ENCODE results near the gene RHBDD3. TPM values are rescaled to one million over a fixed set of nuclear protein-coding genes. Genes with fewer than 3 reads are reported as not detected.

RHBDD3 gene
- total RNA-seq, 2 experiments from 2014 or later: 27.5 to 30.1 TPM

GRCh38 chr22:29300807-29301601, 33.2 kb upstream of the RHBDD3 start:
- peak overlapping the region; percentile 58 for H3K27ac Mint-ChIP-seq
- POLR2A ChIA-PET: no interaction called here
- no peak for ATAC-seq (ENCODE audit: low read depth)
- H3K36me3 Mint-ChIP-seq: peaks cover 23% of the 10 kb centered on the region
- no peaks in the 10 kb centered on the region for H3K9me3 Mint-ChIP-seq
- peaks cover 2% of the 10 kb centered on the region for H3K4me1 Mint-ChIP-seq
- H3K27me3 Mint-ChIP-seq: peaks cover 2% of the 10 kb centered on the region
- no peak overlapping the region for H3K4me3 Mint-ChIP-seq
- DNase-seq: no peak

GRCh38 chr22:29300467-29300806, 32.7 kb upstream of the RHBDD3 start:
- peaks cover 26% of the 10 kb centered on the region for H3K36me3 Mint-ChIP-seq
- ATAC-seq (ENCODE audit: low read depth): no peak

GRCh38 chr22:29299136-29299900, 31.5 kb upstream of the RHBDD3 start:
- Mint-ChIP-seq H3K4me1 (no peaks in the 10 kb centered on the region), H3K9me3 (no peaks in the 10 kb centered on the region), H3K27me3 (peaks cover 2% of the 10 kb centered on the region), H3K36me3 (peaks cover 31% of the 10 kb centered on the region), H3K27ac (no peak overlapping the region), H3K4me3 (no peak overlapping the region)
- no peak for DNase-seq
- POLR2A ChIA-PET: no interaction called here
- ATAC-seq (ENCODE audit: low read depth): no peak

More at GRCh38 chr22:29300467-29300806, 32.7 kb upstream of the RHBDD3 start:
- Mint-ChIP-seq H3K27me3 (peaks cover 2% of the 10 kb centered on the region), H3K4me1 (no peaks in the 10 kb centered on the region), H3K9me3 (no peaks in the 10 kb centered on the region), H3K27ac (no peak overlapping the region), H3K4me3 (no peak overlapping the region)
- POLR2A ChIA-PET: no interaction called here
- no peak for DNase-seq

GRCh38 chr22:29298641-29299040, 30.9 kb upstream of the RHBDD3 start:
- POLR2A ChIA-PET: no interaction called here
- no peaks in the 10 kb centered on the region for H3K9me3 Mint-ChIP-seq
- peaks cover 2% of the 10 kb centered on the region for H3K27me3 Mint-ChIP-seq
- ATAC-seq (ENCODE audit: low read depth): no peak
- H3K36me3 Mint-ChIP-seq: peaks cover 31% of the 10 kb centered on the region
- no peak for DNase-seq
- H3K4me3 Mint-ChIP-seq: no peak overlapping the region
- H3K27ac Mint-ChIP-seq: no peak overlapping the region
- H3K4me1 Mint-ChIP-seq: no peaks in the 10 kb centered on the region

- Mint-ChIP-seq H3K4me1 (peaks cover 6% of the 10 kb centered on the region), H3K27ac (no peak overlapping the region), H3K27me3 (no peaks in the 10 kb centered on the region), H3K9me3 (no peaks in the 10 kb centered on the region), H3K4me3 (no peak overlapping the region), H3K36me3 (peaks cover 44% of the 10 kb centered on the region)
- ATAC-seq (ENCODE audit: low read depth) (no peak), DNase-seq (no peak)
- POLR2A ChIA-PET: no interaction called here
Observed at GRCh38 chr22:29292379-29292778, 24.6 kb upstream of the RHBDD3 start.

- ATAC-seq (ENCODE audit: low read depth) (no peak), DNase-seq (no peak)
- H3K4me3 Mint-ChIP-seq: no peak overlapping the region
- POLR2A ChIA-PET: no interaction called here
- H3K9me3 Mint-ChIP-seq: no peaks in the 10 kb centered on the region
- H3K27ac Mint-ChIP-seq: no peak overlapping the region
- peaks cover 11% of the 10 kb centered on the region for H3K4me1 Mint-ChIP-seq
- no peaks in the 10 kb centered on the region for H3K27me3 Mint-ChIP-seq
- peaks cover 51% of the 10 kb centered on the region for H3K36me3 Mint-ChIP-seq
Observed at GRCh38 chr22:29291215-29291614, 23.4 kb upstream of the RHBDD3 start.

- no peak for DNase-seq
- POLR2A ChIA-PET: no interaction called here
Observed at GRCh38 chr22:29290061-29290460, 22.3 kb upstream of the RHBDD3 start.

GRCh38 chr22:29288837-29289236, 21.1 kb upstream of the RHBDD3 start:
- Mint-ChIP-seq H3K27me3 (no peaks in the 10 kb centered on the region), H3K36me3 (peaks cover 59% of the 10 kb centered on the region), H3K27ac (peak overlapping the region; percentile 51), H3K4me3 (no peak overlapping the region), H3K9me3 (no peaks in the 10 kb centered on the region), H3K4me1 (peaks cover 13% of the 10 kb centered on the region)
- ATAC-seq (ENCODE audit: low read depth) (no peak), DNase-seq (no peak)
- POLR2A ChIA-PET: no interaction called here

More at GRCh38 chr22:29290061-29290460, 22.3 kb upstream of the RHBDD3 start:
- ATAC-seq (ENCODE audit: low read depth): no peak
- Mint-ChIP-seq H3K27ac (no peak overlapping the region), H3K36me3 (peaks cover 55% of the 10 kb centered on the region), H3K4me3 (no peak overlapping the region), H3K9me3 (no peaks in the 10 kb centered on the region), H3K27me3 (no peaks in the 10 kb centered on the region), H3K4me1 (peaks cover 11% of the 10 kb centered on the region)

- Mint-ChIP-seq H3K27ac (no peak overlapping the region), H3K27me3 (no peaks in the 10 kb centered on the region), H3K36me3 (peaks cover 53% of the 10 kb centered on the region), H3K9me3 (no peaks in the 10 kb centered on the region), H3K4me1 (peaks cover 13% of the 10 kb centered on the region), H3K4me3 (no peak overlapping the region)
- ATAC-seq (ENCODE audit: low read depth) (no peak), DNase-seq (no peak)
- POLR2A ChIA-PET: no interaction called here
Observed at GRCh38 chr22:29284196-29284595, 16.4 kb upstream of the RHBDD3 start.

- Mint-ChIP-seq H3K36me3 (peaks cover 52% of the 10 kb centered on the region), H3K9me3 (no peaks in the 10 kb centered on the region), H3K27me3 (no peaks in the 10 kb centered on the region), H3K27ac (no peak overlapping the region), H3K4me1 (peaks cover 25% of the 10 kb centered on the region), H3K4me3 (no peak overlapping the region)
- POLR2A ChIA-PET: no interaction called here
- no peak for DNase-seq
- no peak for ATAC-seq (ENCODE audit: low read depth)
Observed at GRCh38 chr22:29277927-29278326, 10.1 kb upstream of the RHBDD3 start.

- Mint-ChIP-seq H3K4me1 (peaks cover 34% of the 10 kb centered on the region), H3K27ac (no peak overlapping the region), H3K9me3 (no peaks in the 10 kb centered on the region), H3K36me3 (peaks cover 53% of the 10 kb centered on the region), H3K27me3 (no peaks in the 10 kb centered on the region), H3K4me3 (no peak overlapping the region)
- DNase-seq (no peak), ATAC-seq (ENCODE audit: low read depth) (no peak)
- POLR2A ChIA-PET: interaction anchor here (0.6 to 1.1 kb wide), 2 partner anchors 28 to 30 kb away, joined by 3 read pairs; partner anchors contain the start of gene GAS2L1
Observed at GRCh38 chr22:29275819-29276565, 8.2 kb upstream of the RHBDD3 start.

GRCh38 chr22:29275167-29275566, 7.4 kb upstream of the RHBDD3 start:
- Mint-ChIP-seq H3K36me3 (peaks cover 58% of the 10 kb centered on the region), H3K4me3 (no peak overlapping the region), H3K9me3 (no peaks in the 10 kb centered on the region), H3K27ac (no peak overlapping the region), H3K27me3 (no peaks in the 10 kb centered on the region), H3K4me1 (peaks cover 42% of the 10 kb centered on the region)
- no peak for DNase-seq
- no peak for ATAC-seq (ENCODE audit: low read depth)
- POLR2A ChIA-PET: no interaction called here

- no peaks in the 10 kb centered on the region for H3K9me3 Mint-ChIP-seq
- H3K4me3 Mint-ChIP-seq: no peak overlapping the region
- H3K4me1 Mint-ChIP-seq: peaks cover 44% of the 10 kb centered on the region
- DNase-seq: no peak
- no peak overlapping the region for H3K27ac Mint-ChIP-seq
- POLR2A ChIA-PET: no interaction called here
- H3K27me3 Mint-ChIP-seq: no peaks in the 10 kb centered on the region
- H3K36me3 Mint-ChIP-seq: peaks cover 57% of the 10 kb centered on the region
- no peak for ATAC-seq (ENCODE audit: low read depth)
Observed at GRCh38 chr22:29272624-29273023, 4.8 kb upstream of the RHBDD3 start.
